SH-SY5Y (cell line): ENCODE data around the gene VMP1.

Experiments used
- GATA2 ChIP-seq: IDR thresholded peaks from 2 replicates; pipeline ENCODE4 v1.6.1; 2011; ENCODE audit warnings: mild to moderate bottlenecking, low read depth, low read length
- GATA3 ChIP-seq: IDR thresholded peaks from 2 replicates; pipeline ENCODE4 v1.6.1; 2011; ENCODE audit warnings: low read depth, mild to moderate bottlenecking, low read length, moderate library complexity

- TF ChIP-seq GATA3 (no peak), GATA2 (no peak)
These were observed 39.5 kb downstream of the VMP1 start for GRCh38 chr17:59746849-59747445.
